NAMALWA (cell line): ENCODE measurements around the gene SERPIND1.

Source experiments
- DNase-seq: peaks from one replicate; pipeline ENCODE4 v3.0.0-alpha.2; 2015; ENCODE audit warnings: low spot score

The SERPIND1 gene

DNA sequence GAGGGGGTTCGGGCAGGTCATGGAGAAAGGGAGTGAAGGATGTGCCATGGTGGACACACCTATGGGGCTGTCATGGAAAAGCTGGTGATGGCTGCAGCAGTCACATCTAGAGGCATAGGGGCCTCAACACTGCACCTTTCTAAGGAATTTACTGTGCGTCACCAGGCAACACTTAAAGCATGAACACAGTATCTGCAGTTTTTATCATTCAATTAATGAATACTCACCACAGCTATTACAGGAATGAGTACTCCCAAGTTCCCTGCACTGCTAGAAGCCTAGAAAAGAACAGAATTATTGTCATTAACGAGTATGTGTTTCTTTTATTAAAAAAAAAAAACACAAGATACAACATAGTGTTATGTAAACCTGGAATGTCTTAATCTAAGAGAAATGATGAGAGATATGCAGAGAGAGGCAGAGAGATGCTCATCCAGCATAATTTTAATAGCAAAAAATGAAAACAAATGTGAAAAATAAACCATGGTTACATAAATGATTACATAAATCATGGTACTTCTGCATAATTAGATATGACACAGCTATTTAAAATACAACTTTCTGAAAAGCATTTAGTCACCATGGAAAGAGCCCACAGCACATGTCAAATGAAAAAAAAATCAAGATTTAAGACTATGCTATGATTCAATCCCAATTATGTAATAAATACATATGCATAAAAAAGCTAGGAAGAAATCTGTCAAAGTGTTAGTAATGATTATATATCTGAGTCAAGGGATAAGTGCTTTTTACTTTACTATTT is 19.2 kb downstream of the SERPIND1 start:
- DNase-seq: no peak

DNA sequence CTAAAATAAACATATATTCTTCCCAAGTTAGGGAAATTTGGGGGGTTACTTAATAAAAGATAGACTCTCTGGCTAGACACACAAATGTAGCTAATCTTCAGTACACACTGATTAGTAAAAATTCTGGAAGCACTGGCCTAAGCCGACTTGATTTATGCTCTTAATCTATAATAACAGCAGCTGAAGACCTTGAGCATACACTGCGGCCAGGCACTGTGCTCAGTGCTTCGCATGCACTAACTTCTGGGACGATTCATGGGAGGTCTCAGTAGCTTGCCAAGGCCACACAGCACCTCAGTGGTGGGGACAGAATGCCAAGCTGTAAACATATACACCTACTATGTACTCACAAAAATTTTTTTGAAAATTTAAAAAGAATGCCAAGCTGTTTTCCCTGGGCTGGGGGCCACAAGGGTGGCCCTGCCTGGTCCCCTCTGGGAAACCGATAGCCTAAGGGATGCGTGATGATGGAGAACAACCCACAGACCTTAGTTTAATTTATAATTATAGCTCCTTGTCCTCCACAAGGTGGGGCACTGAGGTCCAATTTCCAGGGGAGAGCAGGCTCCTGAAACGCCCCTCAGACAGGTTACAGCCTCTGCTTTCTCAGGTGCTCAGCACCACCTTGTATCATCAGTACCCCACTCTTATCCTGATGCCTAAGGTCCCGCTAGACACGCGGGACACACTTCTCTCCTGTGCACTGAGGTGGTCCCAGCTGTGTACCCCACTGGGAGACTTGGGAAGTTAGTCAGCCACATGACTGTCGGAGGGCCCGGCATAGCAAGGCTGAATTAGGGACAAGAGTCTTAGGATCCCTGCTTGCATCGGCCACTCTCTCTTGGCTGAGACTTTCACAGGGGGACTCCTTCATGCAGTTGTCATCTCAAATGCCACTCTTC is 20.1 kb downstream of the SERPIND1 start:
- no peak for DNase-seq

- DNase-seq: no peak
These were observed 20.9 kb downstream of the SERPIND1 start for GRCh38 chr22:20794650-20795413.

DNA sequence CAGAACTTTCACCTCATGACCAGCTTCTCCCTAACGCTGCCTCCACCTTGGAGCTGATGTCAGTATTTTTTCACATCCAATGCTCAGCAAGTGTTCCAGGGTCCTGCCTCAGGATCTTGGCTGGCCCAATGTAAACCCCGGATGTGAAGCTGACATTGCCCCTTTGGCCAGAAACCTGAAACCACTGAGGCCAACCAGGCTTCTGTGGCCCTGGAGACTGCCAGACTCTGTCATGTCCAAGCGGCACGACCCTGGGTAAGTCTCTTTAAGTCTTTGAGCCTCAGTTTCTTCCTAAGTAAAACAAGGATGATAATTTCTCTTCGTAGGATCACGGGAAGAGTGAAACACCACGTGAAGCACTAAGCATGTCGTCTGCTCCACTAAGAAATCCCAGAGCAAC is 22.8 kb downstream of the SERPIND1 start:
- DNase-seq: no peak

- no peak for DNase-seq
These were observed 24.3 kb downstream of the SERPIND1 start for GRCh38 chr22:20798218-20798617.

DNA sequence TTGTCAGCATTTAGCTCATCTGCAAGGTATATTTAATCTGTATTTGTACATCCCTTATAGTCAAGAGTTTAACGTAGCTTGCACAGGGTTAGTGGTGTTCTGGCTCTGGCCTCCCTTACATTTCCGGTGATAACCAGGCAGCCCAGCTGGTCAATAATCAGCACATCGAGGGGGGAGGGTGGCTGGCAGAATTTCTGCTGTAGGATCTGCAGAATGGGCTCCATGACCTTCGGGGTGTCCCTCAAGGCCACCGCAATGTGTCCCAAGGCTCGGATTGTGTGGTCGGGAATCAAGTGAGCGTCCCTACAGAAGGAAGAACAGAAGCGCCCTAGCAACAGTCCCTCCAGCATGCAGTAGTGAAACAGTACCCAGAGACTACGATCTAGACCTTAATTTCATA is 25.1 kb downstream of the SERPIND1 start:
- no peak for DNase-seq

DNA sequence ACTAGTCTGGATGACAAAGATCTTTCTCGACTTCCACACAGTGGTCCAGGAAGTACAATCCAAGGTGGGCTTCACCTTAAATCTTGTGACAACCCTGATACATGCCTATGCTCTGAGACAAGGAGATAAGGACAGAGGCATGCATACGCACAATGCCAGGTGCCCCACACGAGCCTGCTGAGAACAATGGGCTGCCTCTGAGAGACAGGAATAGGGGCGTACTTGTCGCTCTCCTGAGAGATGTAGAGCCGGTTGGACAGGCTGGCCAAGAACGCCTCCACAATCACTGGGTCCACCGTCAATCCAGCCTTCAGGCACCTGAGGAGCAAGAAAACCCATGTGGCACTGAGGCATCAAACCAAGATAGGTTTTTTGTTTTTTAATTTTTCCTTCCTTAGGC is 25.5 kb downstream of the SERPIND1 start:
- DNase-seq: no peak

DNA sequence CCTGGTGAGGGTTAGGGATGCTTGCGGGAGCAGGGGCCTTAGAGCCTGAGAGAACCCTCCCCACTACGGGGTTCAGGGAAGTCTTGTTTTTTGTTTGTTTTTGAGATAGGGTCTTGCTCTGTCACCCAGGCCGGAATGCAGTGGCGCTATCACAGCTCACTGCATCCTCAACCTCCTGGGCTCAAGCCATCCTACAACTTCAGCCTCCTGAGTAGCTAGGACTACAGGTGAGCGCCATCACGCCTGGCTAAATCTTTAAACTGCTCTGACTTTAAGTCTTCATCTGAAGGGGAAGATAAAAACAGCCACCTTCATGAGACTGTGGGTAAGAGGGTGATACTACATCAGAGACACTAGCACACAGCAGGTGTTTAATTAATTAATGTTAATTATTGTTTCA is 28.5 kb downstream of the SERPIND1 start:
- DNase-seq: no peak

DNA sequence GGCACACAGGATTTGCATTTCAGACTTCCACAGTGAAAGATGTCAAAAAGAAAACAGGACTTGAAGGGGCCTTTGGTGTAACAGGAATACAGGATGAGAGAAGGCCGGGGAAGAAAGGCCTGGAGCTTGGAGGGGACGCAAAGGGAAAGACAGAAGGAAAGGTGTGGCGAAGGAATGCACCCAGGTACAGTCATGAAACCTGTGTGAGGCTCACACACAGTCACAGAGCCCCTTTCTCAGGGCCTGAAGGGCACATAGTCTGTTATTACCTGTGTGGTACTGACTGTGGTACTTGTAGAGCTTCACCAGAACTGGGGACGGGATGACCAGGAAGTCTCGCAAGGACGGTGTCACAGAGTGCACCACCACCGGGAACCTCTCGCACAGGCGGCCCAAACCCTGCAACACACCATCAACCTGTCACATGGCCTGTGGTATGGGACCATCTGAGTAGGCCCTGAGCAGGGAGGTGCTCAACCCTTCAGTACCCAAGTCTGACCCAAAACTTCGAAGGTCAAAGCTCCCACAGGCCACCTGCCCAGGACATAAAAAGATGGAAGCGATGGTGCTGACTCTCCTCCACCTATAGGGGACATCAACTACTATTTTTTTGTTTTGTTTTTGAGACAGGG is 29.1 kb downstream of the SERPIND1 start:
- DNase-seq: no peak

DNA sequence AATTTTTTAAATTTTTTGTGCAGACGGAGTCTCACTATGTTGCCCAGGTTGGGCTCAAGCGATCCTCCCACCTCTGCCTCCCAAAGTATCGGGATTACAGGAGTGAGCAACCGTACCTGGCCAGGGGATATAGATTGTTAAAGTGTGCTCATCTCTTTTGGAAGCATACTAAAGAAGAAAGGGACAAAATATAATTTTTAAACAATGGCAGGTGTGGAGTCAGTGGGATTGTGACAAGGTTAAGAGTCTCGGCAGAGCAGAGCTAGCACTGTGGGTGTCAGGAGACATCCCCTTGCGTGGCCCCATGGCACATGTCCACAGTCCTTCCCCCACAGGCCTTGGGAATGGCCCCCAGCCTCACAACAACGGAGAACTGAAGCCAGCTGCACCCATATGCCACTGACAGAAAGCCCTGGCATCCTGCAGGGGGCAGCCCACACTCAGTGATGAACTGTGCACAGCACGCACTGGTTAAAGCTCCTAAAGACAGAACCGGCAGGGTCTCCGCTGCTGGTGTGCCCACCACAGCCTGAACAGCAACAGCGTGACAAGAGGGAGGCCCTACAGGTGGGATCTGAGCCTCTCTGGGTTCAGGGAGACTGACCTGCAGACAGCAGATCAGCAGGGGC is 29.9 kb downstream of the SERPIND1 start:
- DNase-seq: peak; percentile 27

DNA sequence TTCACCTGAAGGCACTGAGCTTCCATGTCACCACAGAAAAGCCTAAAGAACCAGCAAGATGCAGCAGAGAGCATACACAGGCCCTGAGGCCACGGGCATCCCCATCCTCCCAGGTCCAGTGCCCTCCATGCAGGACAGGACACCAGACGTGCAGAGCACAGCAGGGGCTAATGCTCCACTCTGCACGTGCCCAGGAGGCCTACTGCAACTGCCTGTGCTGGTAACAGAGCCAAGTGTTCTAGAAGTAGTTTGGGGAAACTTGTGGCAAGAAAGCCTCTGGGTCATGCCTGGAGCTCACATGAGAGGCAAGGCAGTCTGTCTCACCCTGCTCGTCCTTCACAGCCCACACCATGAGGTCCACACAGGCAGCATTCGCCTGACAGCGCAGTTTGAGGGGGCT is 30.7 kb downstream of the SERPIND1 start:
- DNase-seq: no peak

DNA sequence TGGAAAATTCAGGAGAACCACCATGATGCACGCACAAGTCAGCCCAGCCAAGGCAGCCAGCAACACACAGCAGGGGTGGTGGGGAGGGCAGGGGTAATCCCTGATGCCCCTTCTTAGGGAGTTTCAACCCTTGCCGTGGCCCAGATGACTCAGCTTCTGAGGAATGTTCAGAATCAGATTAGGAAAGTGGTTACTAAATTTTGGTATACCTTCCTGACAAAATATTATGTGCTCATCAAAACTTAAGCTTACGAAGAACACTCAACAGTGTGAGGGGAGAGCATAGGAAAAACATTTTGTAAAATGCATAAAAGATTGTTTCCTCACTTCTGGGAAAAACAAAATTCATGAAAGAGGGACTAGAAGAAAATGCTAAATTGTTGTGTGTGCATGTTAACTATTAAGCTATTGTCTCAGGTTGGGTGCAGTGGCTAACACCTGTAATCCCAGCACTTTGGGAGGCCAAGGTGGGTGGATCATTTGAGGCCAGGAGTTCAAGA is 32.1 kb downstream of the SERPIND1 start:
- DNase-seq: no peak

DNA sequence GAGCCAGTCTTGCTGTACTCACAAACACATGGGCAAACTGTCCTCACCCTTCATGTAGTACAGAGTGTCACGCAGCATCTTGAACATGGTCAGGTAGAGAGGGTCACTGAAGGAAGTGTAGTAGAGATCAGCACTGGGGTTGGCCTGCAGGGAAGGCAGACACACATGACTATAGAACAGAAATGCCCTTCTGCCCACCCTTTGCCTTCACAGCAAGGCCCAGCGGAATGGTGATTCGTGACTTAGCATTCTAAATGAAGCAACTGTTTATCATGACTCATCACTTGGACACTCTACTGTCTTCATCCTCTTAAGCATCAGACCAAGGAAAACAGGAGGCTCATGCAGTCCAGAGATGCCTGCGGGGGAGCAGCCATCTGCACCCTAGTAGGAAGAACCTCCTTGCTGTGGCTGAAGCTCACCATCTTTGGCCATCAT is 33.4 kb downstream of the SERPIND1 start:
- no peak for DNase-seq

DNA sequence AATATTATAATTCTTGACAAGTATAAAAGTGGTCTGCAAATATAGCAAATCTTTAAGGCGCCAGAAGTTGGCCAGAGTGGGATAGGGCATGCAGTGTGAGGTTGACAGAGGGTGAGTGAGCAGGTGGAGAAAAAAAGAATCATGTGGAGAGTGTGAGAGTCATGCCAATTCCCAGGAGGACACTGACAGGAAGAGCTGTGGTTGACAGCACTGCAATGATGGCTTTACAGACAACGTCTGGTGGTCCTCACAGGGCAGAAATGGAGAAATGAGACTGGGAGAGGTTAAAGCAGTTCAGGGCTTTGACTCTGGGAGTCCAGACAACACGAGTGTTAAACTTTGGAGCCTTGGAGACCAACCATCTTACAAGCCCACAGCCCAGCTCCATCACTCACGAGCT is 34.9 kb downstream of the SERPIND1 start:
- peak; percentile 17 for DNase-seq

GRCh38 chr22:20809538-20810185 is 35.7 kb downstream of the SERPIND1 start:
- DNase-seq: no peak

DNA sequence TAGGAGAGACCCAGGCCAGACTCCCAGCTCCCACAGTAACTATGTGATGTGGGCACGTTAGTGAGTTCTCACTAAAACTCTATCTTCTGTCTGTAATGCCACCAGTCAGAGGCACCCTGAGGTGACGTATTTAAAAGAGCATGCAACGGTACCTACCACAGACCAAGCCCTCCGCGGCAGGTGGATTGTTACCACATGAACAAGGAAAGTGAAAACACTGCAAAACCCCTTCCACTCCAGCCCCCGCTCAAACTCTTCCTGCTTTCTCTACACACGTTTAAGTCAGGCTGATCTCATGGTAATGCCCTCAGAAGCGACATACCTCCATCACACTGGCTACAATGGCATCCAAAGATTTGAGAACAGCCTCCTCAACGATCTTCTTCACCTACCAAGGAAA is 36.7 kb downstream of the SERPIND1 start:
- DNase-seq: no peak

DNA sequence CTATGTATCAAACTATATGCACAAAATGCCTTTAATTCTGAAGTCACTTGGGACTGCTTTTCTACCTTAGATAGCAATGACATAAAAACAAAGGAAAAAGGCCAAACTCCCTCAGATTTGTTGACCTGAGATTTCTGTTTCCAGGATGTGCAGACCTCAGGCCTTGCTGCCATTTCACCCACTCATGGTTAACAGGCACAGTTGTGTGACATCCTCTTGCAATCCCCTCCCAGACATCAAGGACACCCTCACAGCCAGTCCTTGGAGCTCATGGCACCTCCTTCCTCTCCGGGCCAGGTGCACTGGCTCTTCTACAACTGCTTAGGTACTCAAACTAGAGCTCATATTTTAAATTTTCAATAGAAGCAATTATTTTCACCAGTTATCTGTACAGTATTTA is 37.3 kb downstream of the SERPIND1 start:
- no peak for DNase-seq

- DNase-seq: no peak
These were observed 38.2 kb downstream of the SERPIND1 start for GRCh38 chr22:20811971-20812660.

DNA sequence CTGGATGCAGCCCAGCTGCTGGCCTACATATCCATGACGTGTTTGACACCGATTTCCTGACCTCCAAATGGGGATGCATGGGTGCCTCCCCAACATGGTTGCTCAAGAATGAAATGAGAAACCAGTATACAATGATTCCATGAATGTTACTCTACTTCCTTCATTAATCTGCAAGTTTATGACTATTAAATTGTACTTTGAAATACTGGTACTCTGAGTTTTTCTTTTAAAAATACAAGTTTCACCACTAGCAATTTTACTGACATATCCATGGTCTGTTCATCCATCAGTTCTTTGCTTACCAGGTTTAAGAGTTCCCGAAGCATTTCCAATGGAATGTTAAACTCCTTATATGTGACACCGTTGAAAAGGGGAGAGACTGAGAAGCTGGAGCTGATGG is 39.1 kb downstream of the SERPIND1 start:
- DNase-seq: no peak

- no peak for DNase-seq
These were observed 40.4 kb downstream of the SERPIND1 start for GRCh38 chr22:20814221-20814808.
